ENCODE measurements around the gene SARDH. TPM values are rescaled to one million over a fixed set of nuclear protein-coding genes. Genes with fewer than 3 reads are reported as not detected.

SARDH gene, protein sequence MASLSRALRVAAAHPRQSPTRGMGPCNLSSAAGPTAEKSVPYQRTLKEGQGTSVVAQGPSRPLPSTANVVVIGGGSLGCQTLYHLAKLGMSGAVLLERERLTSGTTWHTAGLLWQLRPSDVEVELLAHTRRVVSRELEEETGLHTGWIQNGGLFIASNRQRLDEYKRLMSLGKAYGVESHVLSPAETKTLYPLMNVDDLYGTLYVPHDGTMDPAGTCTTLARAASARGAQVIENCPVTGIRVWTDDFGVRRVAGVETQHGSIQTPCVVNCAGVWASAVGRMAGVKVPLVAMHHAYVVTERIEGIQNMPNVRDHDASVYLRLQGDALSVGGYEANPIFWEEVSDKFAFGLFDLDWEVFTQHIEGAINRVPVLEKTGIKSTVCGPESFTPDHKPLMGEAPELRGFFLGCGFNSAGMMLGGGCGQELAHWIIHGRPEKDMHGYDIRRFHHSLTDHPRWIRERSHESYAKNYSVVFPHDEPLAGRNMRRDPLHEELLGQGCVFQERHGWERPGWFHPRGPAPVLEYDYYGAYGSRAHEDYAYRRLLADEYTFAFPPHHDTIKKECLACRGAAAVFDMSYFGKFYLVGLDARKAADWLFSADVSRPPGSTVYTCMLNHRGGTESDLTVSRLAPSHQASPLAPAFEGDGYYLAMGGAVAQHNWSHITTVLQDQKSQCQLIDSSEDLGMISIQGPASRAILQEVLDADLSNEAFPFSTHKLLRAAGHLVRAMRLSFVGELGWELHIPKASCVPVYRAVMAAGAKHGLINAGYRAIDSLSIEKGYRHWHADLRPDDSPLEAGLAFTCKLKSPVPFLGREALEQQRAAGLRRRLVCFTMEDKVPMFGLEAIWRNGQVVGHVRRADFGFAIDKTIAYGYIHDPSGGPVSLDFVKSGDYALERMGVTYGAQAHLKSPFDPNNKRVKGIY
- total RNA-seq (ENCODE audit: low replicate concordance), result 0.76 and 6.8 TPM in 2 replicates
- long read RNA-seq, result 0 reads

GRCh38 chr9:133737774-133738639 lies at the start of gene SARDH:
TSS of gene SARDH (minus strand) at chr9:133738352. CDS start at chr9:133734173, 4,179 bp downstream.
- no peaks in the 10 kb centered on the region for H3K9me3 Mint-ChIP-seq
- H3K27me3 Mint-ChIP-seq, result no peaks in the 10 kb centered on the region
- peak; percentile 76 for DNase-seq (ENCODE audit: extremely low spot score, unreplicated experiment)
- H3K36me3 Mint-ChIP-seq, result no peaks in the 10 kb centered on the region
- no peak for TF ChIP-seq CTCF (conservative IDR thresholded peaks at IDR 0.05)
- H3K4me3 Mint-ChIP-seq, result peak within 1 kb of the TSS; percentile 45
- peaks cover 14% of the 10 kb centered on the region for H3K4me1 Mint-ChIP-seq (ENCODE audit: unreplicated experiment)
- H3K27ac Mint-ChIP-seq, result no peak within 1 kb of the TSS

DNA sequence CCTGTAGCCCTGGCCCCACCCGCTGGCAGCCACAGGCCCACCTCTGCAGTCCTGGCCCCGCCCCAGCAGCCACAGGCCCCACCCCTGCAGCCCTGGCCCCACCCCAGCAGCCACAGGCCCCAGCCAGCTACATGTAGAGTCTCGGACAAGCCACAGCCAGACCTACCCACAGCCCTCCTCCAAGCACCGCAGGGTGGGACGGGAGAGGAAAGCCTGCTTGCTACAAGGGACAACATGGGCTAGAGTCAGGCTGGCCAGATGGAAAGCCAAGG lies 49.5 kb upstream of the SARDH start:
- peaks cover 4% of the 10 kb centered on the region for H3K4me1 Mint-ChIP-seq (ENCODE audit: unreplicated experiment)
- TF ChIP-seq CTCF (conservative IDR thresholded peaks at IDR 0.05), result no peak
- no peak overlapping the region for H3K27ac Mint-ChIP-seq

GRCh38 chr9:133786907-133787753 lies 49.0 kb upstream of the SARDH start:
- Mint-ChIP-seq H3K27ac (no peak overlapping the region), H3K9me3 (no peaks in the 10 kb centered on the region), H3K4me1 (ENCODE audit: unreplicated experiment) (peaks cover 9% of the 10 kb centered on the region)

More for the DNA sequence above, 49.5 kb upstream of the SARDH start:
- Mint-ChIP-seq H3K36me3 (peaks cover 5% of the 10 kb centered on the region), H3K27me3 (no peaks in the 10 kb centered on the region), H3K4me3 (no peak overlapping the region), H3K9me3 (no peaks in the 10 kb centered on the region)
- DNase-seq (ENCODE audit: extremely low spot score, unreplicated experiment), result no peak

GRCh38 chr9:133786371-133786753 lies 48.2 kb upstream of the SARDH start:
- Mint-ChIP-seq H3K27me3 (no peaks in the 10 kb centered on the region), H3K27ac (peak overlapping the region; percentile 48), H3K4me3 (no peak overlapping the region), H3K36me3 (peaks cover 5% of the 10 kb centered on the region), H3K9me3 (no peaks in the 10 kb centered on the region), H3K4me1 (ENCODE audit: unreplicated experiment) (peaks cover 12% of the 10 kb centered on the region)
- DNase-seq (ENCODE audit: extremely low spot score, unreplicated experiment), result no peak
- TF ChIP-seq CTCF (conservative IDR thresholded peaks at IDR 0.05), result no peak

More at GRCh38 chr9:133786907-133787753, 49.0 kb upstream of the SARDH start:
- no peak for TF ChIP-seq CTCF (conservative IDR thresholded peaks at IDR 0.05)
- H3K36me3 Mint-ChIP-seq, result peaks cover 5% of the 10 kb centered on the region
- H3K4me3 Mint-ChIP-seq, result no peak overlapping the region
- no peaks in the 10 kb centered on the region for H3K27me3 Mint-ChIP-seq
- DNase-seq (ENCODE audit: extremely low spot score, unreplicated experiment), result no peak

All from type B pancreatic cell (in vitro differentiated cells).